ENCODE measurements around the gene STOML2. TPM values are rescaled to one million over a fixed set of nuclear protein-coding genes. Genes with fewer than 3 reads are reported as not detected.

Gene STOML2
- polyA plus RNA-seq, 1 donor (not counting 4 experiments of a cell fraction or from before 2014, with no cell fraction given) = 149 TPM

DNA sequence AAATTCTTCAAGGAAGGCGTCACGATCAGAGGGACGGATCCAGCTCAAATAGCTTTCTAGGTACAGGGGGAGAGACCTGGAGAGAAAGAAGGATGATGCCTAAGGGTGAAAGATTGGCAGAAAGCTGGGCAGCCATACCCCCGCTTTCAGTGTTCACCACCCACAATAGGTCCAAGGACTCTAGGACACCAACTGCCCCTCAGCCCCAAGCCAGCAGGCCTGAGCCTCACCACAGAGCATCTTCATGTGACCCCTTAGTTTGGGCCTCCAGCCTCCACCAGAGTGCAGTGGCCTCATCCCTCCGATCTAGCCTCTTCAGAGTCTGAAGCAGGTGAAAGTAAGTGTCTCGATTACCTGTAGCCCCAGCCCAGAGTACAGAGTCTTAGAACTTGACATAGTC, 28.8 kb downstream of the STOML2 start:
- no peaks in the 10 kb centered on the region for H3K27me3 ChIP-seq (ENCODE audit: control insufficient read depth, extremely low read depth, insufficient read depth, low read length)
- H3K79me2 ChIP-seq (ENCODE audit: control insufficient read depth, insufficient read depth, low read length) = peaks cover 42% of the 10 kb centered on the region
- H3K4me1 ChIP-seq (ENCODE audit: control insufficient read depth, extremely low read depth, insufficient read depth, low read length) = peaks cover 34% of the 10 kb centered on the region
- H3K9ac ChIP-seq (ENCODE audit: control insufficient read depth, extremely low read depth, insufficient read depth, low read length) = no peak overlapping the region
- no peak overlapping the region for H3K4me2 ChIP-seq (ENCODE audit: control insufficient read depth, extremely low read depth, insufficient read depth, low read depth, low read length)
- TF ChIP-seq, protein P1, sequence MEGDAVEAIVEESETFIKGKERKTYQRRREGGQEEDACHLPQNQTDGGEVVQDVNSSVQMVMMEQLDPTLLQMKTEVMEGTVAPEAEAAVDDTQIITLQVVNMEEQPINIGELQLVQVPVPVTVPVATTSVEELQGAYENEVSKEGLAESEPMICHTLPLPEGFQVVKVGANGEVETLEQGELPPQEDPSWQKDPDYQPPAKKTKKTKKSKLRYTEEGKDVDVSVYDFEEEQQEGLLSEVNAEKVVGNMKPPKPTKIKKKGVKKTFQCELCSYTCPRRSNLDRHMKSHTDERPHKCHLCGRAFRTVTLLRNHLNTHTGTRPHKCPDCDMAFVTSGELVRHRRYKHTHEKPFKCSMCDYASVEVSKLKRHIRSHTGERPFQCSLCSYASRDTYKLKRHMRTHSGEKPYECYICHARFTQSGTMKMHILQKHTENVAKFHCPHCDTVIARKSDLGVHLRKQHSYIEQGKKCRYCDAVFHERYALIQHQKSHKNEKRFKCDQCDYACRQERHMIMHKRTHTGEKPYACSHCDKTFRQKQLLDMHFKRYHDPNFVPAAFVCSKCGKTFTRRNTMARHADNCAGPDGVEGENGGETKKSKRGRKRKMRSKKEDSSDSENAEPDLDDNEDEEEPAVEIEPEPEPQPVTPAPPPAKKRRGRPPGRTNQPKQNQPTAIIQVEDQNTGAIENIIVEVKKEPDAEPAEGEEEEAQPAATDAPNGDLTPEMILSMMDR (optimal IDR thresholded peaks at IDR 0.05 in 1 of 3, IDR thresholded peaks at IDR 0.05 in 1 of 3, conservative IDR thresholded peaks at IDR 0.05 in 1 of 3; ENCODE audit: extremely low read depth in 1 of 3, insufficient read depth in 2 of 3, low read length in 3 of 3) = no peak
- no peak for TF ChIP-seq EZH2 (IDR thresholded peaks at IDR 0.05; ENCODE audit: low read length)
- peaks cover 3% of the 10 kb centered on the region for H3K9me1 ChIP-seq (ENCODE audit: control insufficient read depth, extremely low read depth, insufficient read depth, low read length)
- H4K20me1 ChIP-seq (ENCODE audit: control insufficient read depth, extremely low read depth, insufficient read depth, low read length) = peaks cover 17% of the 10 kb centered on the region
- no peak for FAIRE-seq
- H3K4me3 ChIP-seq (ENCODE audit: control insufficient read depth in 2 of 3, extremely low read depth in 1 of 3, insufficient read depth in 2 of 3, low read depth in 1 of 3, low read length in 3 of 3) = no peak overlapping the region
- peaks cover 4 to 7% of the 10 kb centered on the region in 2 experiments for H3K36me3 ChIP-seq (ENCODE audit: control insufficient read depth in 2 of 2, extremely low read depth in 1 of 2, insufficient read depth in 2 of 2, low read length in 2 of 2)
- no peak overlapping the region for H2AFZ ChIP-seq (ENCODE audit: control insufficient read depth, low read length)
- H3K27ac ChIP-seq (ENCODE audit: control insufficient read depth, insufficient read depth, low read length) = no peak overlapping the region
- no peak for DNase-seq (ENCODE audit: low read depth, low spot score)
- dilution Hi-C loops (cut with MboI; ENCODE audit: extremely low pct_ligation_motif_present, low sequenced_read_pairs) = no loop called here
- no peaks in the 10 kb centered on the region for H3K9me3 ChIP-seq (ENCODE audit: control insufficient read depth, low read depth, low read length)

DNA sequence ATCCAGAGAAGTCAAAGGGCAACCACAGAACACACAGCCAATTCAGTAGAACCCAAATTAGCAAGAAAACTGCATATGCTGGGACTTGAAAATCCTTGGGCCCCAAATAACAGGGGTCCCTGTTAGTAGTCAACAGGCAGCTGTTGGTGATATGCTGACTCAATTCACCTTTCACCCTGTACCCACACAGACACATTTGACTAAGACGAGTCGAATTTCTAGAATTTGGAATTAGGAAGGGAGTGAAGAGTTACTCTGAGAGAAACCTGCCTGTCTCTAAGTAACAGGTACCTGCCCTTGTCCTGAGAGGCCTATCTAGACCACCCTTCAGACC, 29.7 kb downstream of the STOML2 start:
- H3K4me1 ChIP-seq (ENCODE audit: control insufficient read depth, extremely low read depth, insufficient read depth, low read length) = peaks cover 34% of the 10 kb centered on the region
- no peak for DNase-seq (ENCODE audit: low read depth, low spot score)
- no peak overlapping the region for H2AFZ ChIP-seq (ENCODE audit: control insufficient read depth, low read length)
- peak overlapping the region; percentile 71 for H3K4me2 ChIP-seq (ENCODE audit: control insufficient read depth, extremely low read depth, insufficient read depth, low read depth, low read length)
- dilution Hi-C loops (cut with MboI; ENCODE audit: extremely low pct_ligation_motif_present, low sequenced_read_pairs) = no loop called here
- H3K9me1 ChIP-seq (ENCODE audit: control insufficient read depth, extremely low read depth, insufficient read depth, low read length) = peaks cover 3% of the 10 kb centered on the region
- H3K4me3 ChIP-seq (ENCODE audit: control insufficient read depth in 2 of 3, extremely low read depth in 1 of 3, insufficient read depth in 2 of 3, low read depth in 1 of 3, low read length in 3 of 3) = peak overlapping the region in 1 of 3 experiments; percentile 24
- no peaks in the 10 kb centered on the region for H3K9me3 ChIP-seq (ENCODE audit: control insufficient read depth, low read depth, low read length)
- H3K36me3 ChIP-seq (ENCODE audit: control insufficient read depth in 2 of 2, extremely low read depth in 1 of 2, insufficient read depth in 2 of 2, low read length in 2 of 2) = peaks cover 4 to 14% of the 10 kb centered on the region in 2 experiments
- peaks cover 42% of the 10 kb centered on the region for H3K79me2 ChIP-seq (ENCODE audit: control insufficient read depth, insufficient read depth, low read length)
- H3K27me3 ChIP-seq (ENCODE audit: control insufficient read depth, extremely low read depth, insufficient read depth, low read length) = no peaks in the 10 kb centered on the region
- TF ChIP-seq, protein P1 (optimal IDR thresholded peaks at IDR 0.05 in 1 of 3, IDR thresholded peaks at IDR 0.05 in 1 of 3, conservative IDR thresholded peaks at IDR 0.05 in 1 of 3; ENCODE audit: extremely low read depth in 1 of 3, insufficient read depth in 2 of 3, low read length in 3 of 3) = no peak
- TF ChIP-seq EZH2 (IDR thresholded peaks at IDR 0.05; ENCODE audit: low read length) = no peak
- H3K9ac ChIP-seq (ENCODE audit: control insufficient read depth, extremely low read depth, insufficient read depth, low read length) = peak overlapping the region; percentile 97
- H4K20me1 ChIP-seq (ENCODE audit: control insufficient read depth, extremely low read depth, insufficient read depth, low read length) = peaks cover 26% of the 10 kb centered on the region
- FAIRE-seq = no peak
- H3K27ac ChIP-seq (ENCODE audit: control insufficient read depth, insufficient read depth, low read length) = peak overlapping the region; percentile 94
